Aorta (tissue), 5 donors: Measurements from ENCODE around the gene PGM1. TPM values are rescaled to one million over a fixed set of nuclear protein-coding genes. Genes with fewer than 3 reads are reported as not detected.

Experiments
- ATAC-seq: fragments of 200-7000 bp; cut with Tn5 transposase; one replicate; pipeline ENCODE4 v1.9.1; 2022; ENCODE audit warnings: moderate library complexity; ENCODE audit not compliant: low FRiP score
- DNase-seq, 2 donors: peaks; one replicate each; pipeline ENCODE4 v3.0.0-alpha.2; 2020
- H3K27ac ChIP-seq, 2 donors: one replicate each; pipeline ENCODE4 v1.5.1; 2013; ENCODE audit warnings: low read length in 2 of 2, mild to moderate bottlenecking in 2 of 2, moderate library complexity in 2 of 2, control low read depth in 1 of 2, inconsistent platforms in 1 of 2, low read depth in 1 of 2
- H3K27me3 ChIP-seq, 2 donors: one replicate each; pipeline ENCODE4 v1.6.1; 2013; ENCODE audit warnings: control low read depth in 1 of 2, low read length in 1 of 2, mild to moderate bottlenecking in 1 of 2, moderate library complexity in 1 of 2; ENCODE audit not compliant: insufficient read depth in 2 of 2, control insufficient read depth in 1 of 2
- H3K36me3 ChIP-seq, 2 donors: one replicate each; pipeline ENCODE4 v1.6.1; 2013; ENCODE audit warnings: control low read depth in 1 of 2, low read length in 1 of 2, mild to moderate bottlenecking in 1 of 2; ENCODE audit not compliant: insufficient read depth in 2 of 2, control insufficient read depth in 1 of 2
- H3K4me1 ChIP-seq, 2 donors: one replicate each; pipeline ENCODE4 v1.6.1; 2013; ENCODE audit warnings: low read length in 2 of 2, control low read depth in 1 of 2, mild to moderate bottlenecking in 1 of 2, moderate library complexity in 1 of 2; ENCODE audit not compliant: insufficient read depth in 2 of 2, control insufficient read depth in 1 of 2
- H3K4me3 ChIP-seq, 2 donors: one replicate each; pipeline ENCODE4 v1.5.1; 2013; ENCODE audit warnings: low read length in 2 of 2, control low read depth in 1 of 2, mild to moderate bottlenecking in 1 of 2
- H3K9me3 ChIP-seq: one replicate; pipeline ENCODE4 v1.6.1; 2013; ENCODE audit warnings: mild to moderate bottlenecking, low read length; ENCODE audit not compliant: control insufficient read depth
- WGBS, 2 donors: extraction: QIAGEN DNeasy Blood & Tissue Kit; methylation state at CpG; one replicate each; pipeline ENCODE4 v1.1.7; 2013; 5-methylcytosine and 5-hydroxymethylcytosine counted together
- intact Hi-C, 2 donors: fragments of 100-400 bp; cut with DNase I; formaldehyde crosslinking; loops; one replicate each; pipeline versions ENCODE4 v1.14.2 to v1.15.0; 2022
- polyA plus RNA-seq, 2 donors: library from polyadenylated mRNA; stranded (reverse); fragments of 200-250 nt; gene quantifications; one replicate each; pipeline ENCODE4 v1.2.3, GENCODE V29; 2013
- total RNA-seq, 2 donors: library from RNA; stranded (reverse); fragmentation: NEBNext Ultra II Directional; extraction: Animal tissue kit (Norgen Biotek cat#: 25700); gene quantifications; one replicate each; pipeline ENCODE4 v1.2.1, GENCODE V29; 2021
- donor health status: healthy with polysubstance abuse.
- donor health status: Bipolar disorder and iron deficiency.
- donor health status: DM: no; HTN: no; CAD: no.
- donor health status: DM: no; HTN: no; CAD: no.
- donor health status: DM: yes; HTN: yes; CAD: no.

Gene PGM1
- total and polyA plus RNA-seq, 4 donors, result 20.2 to 63.5 (median 58.5) TPM

- H3K27ac ChIP-seq, result no peak overlapping the region
- intact Hi-C loops, result no loop called here
- WGBS, 2 donors, result 71 to 78% methylated on average over 15 of the region's 15 CpGs
- no peaks in the 10 kb centered on the region for H3K4me1 ChIP-seq
- H3K27me3 ChIP-seq, result no peaks in the 10 kb centered on the region
- ATAC-seq (no peak), DNase-seq (no peak)
- no peaks in the 10 kb centered on the region for H3K36me3 ChIP-seq
- H3K4me3 ChIP-seq, result no peak overlapping the region
- peaks cover 3% of the 10 kb centered on the region for H3K9me3 ChIP-seq
Observed at GRCh38 chr1:63669151-63669961, 76.1 kb downstream of the PGM1 start.

GRCh38 chr1:63670164-63670563 lies 77.0 kb downstream of the PGM1 start:
- Histone ChIP-seq H3K4me1 (no peaks in the 10 kb centered on the region), H3K36me3 (no peaks in the 10 kb centered on the region), H3K4me3 (no peak overlapping the region), H3K27ac (no peak overlapping the region), H3K9me3 (peaks cover 3% of the 10 kb centered on the region), H3K27me3 (no peaks in the 10 kb centered on the region)
- ATAC-seq, result no peak
- WGBS, 2 donors, result 63 to 69% methylated on average over 5 of the region's 5 CpGs
- intact Hi-C loops, result loop anchor here in 1 of 2 donors (5.0 kb wide), 1 partner anchor 572 kb away; no protein-coding TSS in a partner anchor
- no peak for DNase-seq

GRCh38 chr1:63671514-63671913 lies 78.3 kb downstream of the PGM1 start:
- H3K36me3 ChIP-seq, result no peaks in the 10 kb centered on the region
- ATAC-seq (no peak), DNase-seq (no peak)
- no peak overlapping the region for H3K27ac ChIP-seq
- 100% methylated on average over 1 of the region's 1 CpG for WGBS, 2 donors
- H3K9me3 ChIP-seq, result no peaks in the 10 kb centered on the region
- intact Hi-C loops, result loop anchor here in 1 of 2 donors (5.0 kb wide), 1 partner anchor 571 kb away; no protein-coding TSS in a partner anchor
- no peaks in the 10 kb centered on the region for H3K4me1 ChIP-seq
- no peaks in the 10 kb centered on the region for H3K27me3 ChIP-seq
- no peak overlapping the region for H3K4me3 ChIP-seq

- 18 to 22% methylated on average over 9 of the region's 9 CpGs for WGBS, 2 donors
- no peaks in the 10 kb centered on the region for H3K27me3 ChIP-seq
- no peak overlapping the region for H3K4me3 ChIP-seq
- H3K4me1 ChIP-seq, result no peaks in the 10 kb centered on the region
- H3K9me3 ChIP-seq, result no peaks in the 10 kb centered on the region
- intact Hi-C loops, result loop anchor here in 1 of 2 donors (5.0 kb wide), 1 partner anchor 568 kb away; no protein-coding TSS in a partner anchor
- DNase-seq (peak; percentile 84 to 87), ATAC-seq (peak; percentile 85)
- H3K36me3 ChIP-seq, result no peaks in the 10 kb centered on the region
- peak overlapping the region in 1 of 2 donors; percentile 13 for H3K27ac ChIP-seq
Observed at GRCh38 chr1:63674238-63674864, 81.1 kb downstream of the PGM1 start.

- peak; percentile 2 for ATAC-seq
Observed at GRCh38 chr1:63674865-63675419, 81.7 kb downstream of the PGM1 start.

GRCh38 chr1:63675420-63675931 lies 82.3 kb downstream of the PGM1 start:
- ATAC-seq (no peak), DNase-seq (no peak)
- Histone ChIP-seq H3K36me3 (no peaks in the 10 kb centered on the region), H3K4me1 (no peaks in the 10 kb centered on the region), H3K9me3 (peaks cover 1% of the 10 kb centered on the region), H3K4me3 (no peak overlapping the region), H3K27me3 (no peaks in the 10 kb centered on the region), H3K27ac (peak overlapping the region in 1 of 2 donors; percentile 18)
- intact Hi-C loops, result loop anchor here in 1 of 2 donors (5.0 kb wide), 1 partner anchor 567 kb away; no protein-coding TSS in a partner anchor
- 29 to 32% methylated on average over 9 of the region's 9 CpGs for WGBS, 2 donors

More at GRCh38 chr1:63674865-63675419, 81.7 kb downstream of the PGM1 start:
- WGBS, 2 donors, result 48 to 58% methylated on average over 6 of the region's 6 CpGs
- no peaks in the 10 kb centered on the region for H3K4me1 ChIP-seq
- H3K9me3 ChIP-seq, result peaks cover 1% of the 10 kb centered on the region
- H3K27ac ChIP-seq, result peak overlapping the region in 1 of 2 donors; percentile 13
- intact Hi-C loops, result loop anchor here (5.0 kb wide), 1 partner anchor 567 kb away; no protein-coding TSS in a partner anchor
- no peak overlapping the region for H3K4me3 ChIP-seq
- H3K36me3 ChIP-seq, result no peaks in the 10 kb centered on the region
- H3K27me3 ChIP-seq, result no peaks in the 10 kb centered on the region
- DNase-seq, result no peak

- Histone ChIP-seq H3K4me1 (no peaks in the 10 kb centered on the region), H3K27ac (no peak overlapping the region), H3K36me3 (no peaks in the 10 kb centered on the region), H3K27me3 (no peaks in the 10 kb centered on the region), H3K9me3 (peaks cover 1% of the 10 kb centered on the region), H3K4me3 (no peak overlapping the region)
- 96 to 98% methylated on average over 3 of the region's 3 CpGs for WGBS, 2 donors
- DNase-seq (no peak), ATAC-seq (no peak)
- intact Hi-C loops, result loop anchor here in 1 of 2 donors (5.0 kb wide), 1 partner anchor 565 kb away; no protein-coding TSS in a partner anchor
Observed at GRCh38 chr1:63677497-63677896, 84.3 kb downstream of the PGM1 start.

- no peak for DNase-seq
- WGBS, 2 donors, result 59 to 68% methylated on average over 1 of the region's 1 CpG
Observed at GRCh38 chr1:63678200-63678599, 85.0 kb downstream of the PGM1 start.

More at GRCh38 chr1:63678200-63678599, 85.0 kb downstream of the PGM1 start:
- intact Hi-C loops, result loop anchor here in 1 of 2 donors (5.0 kb wide), 1 partner anchor 564 kb away; no protein-coding TSS in a partner anchor
- Histone ChIP-seq H3K36me3 (no peaks in the 10 kb centered on the region), H3K4me1 (no peaks in the 10 kb centered on the region), H3K9me3 (peaks cover 1% of the 10 kb centered on the region), H3K27me3 (no peaks in the 10 kb centered on the region), H3K27ac (no peak overlapping the region), H3K4me3 (no peak overlapping the region)
- ATAC-seq, result no peak
